Left forelimb (tissue), 1 donor: ENCODE results near the gene FUT3.
"Not testable (repeated sequence)": the region's sequence is repeated elsewhere in the genome, so short reads cannot be mapped to it uniquely, and the experiment has no call there.

Source experiments
- DNase-seq: peaks from one replicate; pipeline ENCODE4 v3.0.0-alpha.2; 2018; ENCODE audit warnings: low spot score

FUT3 gene

DNA sequence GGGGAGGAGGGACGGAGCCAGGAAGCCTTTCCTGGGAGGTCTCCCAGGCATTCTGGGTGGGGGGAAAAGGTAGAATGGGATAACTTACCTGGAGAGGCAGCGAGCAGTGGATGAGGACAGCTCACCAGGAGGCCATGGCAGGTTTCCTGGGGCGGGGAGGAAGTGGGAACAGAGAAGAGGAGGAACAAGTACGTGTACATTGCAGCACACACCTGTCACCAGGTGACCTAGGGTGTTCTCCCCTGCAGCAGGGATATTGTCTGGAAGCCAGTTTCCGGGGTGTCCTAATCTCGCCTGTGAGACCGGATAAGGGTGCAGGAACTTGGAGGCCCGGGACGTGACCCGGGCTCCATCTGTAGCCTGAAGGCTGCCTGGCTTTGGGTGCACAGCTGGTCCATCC is at the start of gene FUT3:
Gene FUT3 (minus strand): TSS at position 148 of the 400 bp plus-strand sequence.
- no peak for DNase-seq

DNA sequence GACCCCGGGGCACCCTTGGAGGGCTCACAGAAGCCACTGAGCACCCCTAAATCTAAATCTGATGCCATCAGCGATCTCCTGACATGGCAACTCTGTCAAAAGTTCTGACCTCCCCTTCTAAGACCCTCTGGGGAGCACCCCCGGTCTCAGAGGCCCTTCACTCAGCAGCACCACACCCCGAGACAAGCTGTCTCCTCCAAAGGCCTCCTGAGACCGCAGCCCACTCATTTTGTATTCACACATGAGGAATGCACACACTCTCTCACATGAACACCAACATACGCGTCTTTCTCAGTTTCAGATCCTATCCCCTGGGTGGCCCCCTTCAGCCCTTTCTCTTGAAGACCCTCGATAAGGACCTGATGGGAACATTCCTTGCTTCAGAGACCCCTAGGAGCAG is 49.7 kb upstream of the FUT3 start:
- DNase-seq = no peak

DNA sequence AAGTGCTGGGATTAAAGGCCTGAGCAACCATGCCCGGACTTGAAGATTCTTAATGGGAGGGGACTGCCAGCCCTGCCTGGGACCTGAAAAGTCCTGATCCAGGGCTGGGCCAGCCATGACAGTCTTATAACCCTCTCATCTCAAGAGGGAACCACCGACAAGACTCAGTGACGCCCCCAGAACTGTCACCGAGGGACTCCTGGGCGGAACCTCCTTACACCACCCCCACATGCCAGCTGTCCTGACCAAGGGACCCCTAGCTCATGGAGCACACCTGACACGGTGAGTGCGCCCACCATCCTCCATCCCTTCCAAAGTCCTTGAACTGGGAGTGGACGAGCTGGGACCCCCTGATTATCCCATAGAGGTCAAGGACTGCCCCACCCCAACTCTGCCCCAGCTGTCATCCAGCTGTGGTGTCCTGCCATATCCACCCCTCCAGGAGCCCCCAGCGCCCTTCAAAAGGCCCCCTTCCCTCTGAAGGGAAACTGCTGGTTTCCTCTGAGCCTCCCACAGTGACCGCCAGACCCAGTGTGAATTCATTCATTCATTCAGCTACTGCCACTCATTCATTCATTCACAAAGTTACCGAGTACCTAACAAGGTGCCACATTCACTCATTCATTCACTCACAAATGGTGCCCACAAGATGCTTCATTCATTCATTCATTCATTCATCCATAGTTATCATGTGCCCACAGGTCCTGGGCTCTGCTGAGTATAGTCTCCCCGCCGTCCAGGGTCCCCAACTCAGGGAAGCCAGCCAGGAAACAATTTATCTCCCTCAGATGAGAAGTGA is 48.7 kb upstream of the FUT3 start:
- DNase-seq = no peak

DNA sequence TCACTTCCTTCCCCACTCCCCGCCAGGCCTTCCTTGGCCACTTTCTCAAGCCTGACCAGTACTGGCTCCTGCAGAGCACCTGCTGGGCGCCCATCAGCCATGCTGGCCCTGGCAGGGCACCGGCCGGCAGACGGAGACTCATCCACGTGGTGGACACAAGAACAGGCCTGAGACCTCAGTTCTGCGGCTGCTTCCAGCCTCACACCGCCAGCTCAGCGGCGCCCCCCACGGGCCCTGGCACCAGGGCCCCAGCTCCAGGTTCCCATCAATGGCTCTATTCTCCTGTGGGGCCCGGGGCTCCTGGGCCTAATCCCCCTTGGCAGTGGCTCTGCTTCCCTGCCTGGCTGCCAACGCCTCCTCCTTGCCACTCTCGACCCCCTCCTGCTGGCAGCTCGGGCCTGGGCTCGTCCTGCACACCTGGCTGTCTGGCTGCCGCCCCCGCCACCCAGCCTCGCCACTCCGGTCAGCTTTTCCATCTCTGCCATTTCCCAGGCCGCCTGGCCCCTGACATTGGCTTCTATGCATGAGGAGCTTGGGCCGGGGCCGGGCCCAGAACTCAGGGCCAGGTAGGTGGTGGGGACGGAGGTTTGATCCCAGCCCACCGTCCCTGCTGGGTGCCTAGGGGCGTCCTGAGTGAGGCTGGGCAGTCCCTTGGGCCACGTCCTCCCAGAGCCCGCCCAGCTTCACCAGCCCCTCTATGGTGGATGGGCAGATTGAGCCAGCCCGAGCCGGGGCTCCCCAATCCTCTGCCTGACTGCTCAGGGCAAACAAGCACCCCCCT is 46.1 kb upstream of the FUT3 start:
- no peak for DNase-seq

GRCh38 chr19:5896365-5897076 is 45.3 kb upstream of the FUT3 start:
- DNase-seq = no peak

- DNase-seq = no peak
These were observed 44.6 kb upstream of the FUT3 start for GRCh38 chr19:5895890-5896289.

GRCh38 chr19:5895409-5895808 is 44.2 kb upstream of the FUT3 start:
- no peak for DNase-seq

DNA sequence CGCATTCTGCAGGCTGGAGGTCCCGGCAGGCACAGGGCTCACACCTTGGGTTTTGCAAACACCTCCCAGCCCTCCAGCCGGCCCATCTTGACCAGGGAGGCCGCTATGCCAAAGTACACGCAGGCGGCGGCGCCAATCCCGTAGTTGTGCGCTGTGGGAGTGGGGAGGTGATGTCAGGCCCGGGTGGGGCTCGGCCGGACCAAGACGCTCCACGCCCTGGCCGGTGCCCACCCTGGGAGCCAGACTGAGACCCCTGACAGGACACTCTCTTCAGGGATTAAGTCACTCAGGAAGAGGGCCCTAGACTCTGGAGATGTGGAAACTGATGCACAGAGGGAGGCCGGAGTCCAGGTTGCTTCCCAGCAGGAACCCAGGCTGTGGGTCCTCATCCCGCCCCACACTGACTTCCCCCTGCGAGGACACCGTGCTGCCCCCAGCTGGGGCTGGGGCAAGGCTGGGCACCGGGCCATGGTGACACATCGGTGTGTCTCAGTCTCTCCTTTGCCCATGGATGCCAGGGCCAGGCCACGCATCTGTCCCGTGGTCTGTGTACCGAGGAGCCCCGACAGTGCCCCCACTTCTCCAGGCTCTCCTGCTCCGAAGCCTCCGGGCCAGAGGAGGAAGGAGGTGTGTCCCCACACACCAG is 43.6 kb upstream of the FUT3 start:
- DNase-seq = no peak

DNA sequence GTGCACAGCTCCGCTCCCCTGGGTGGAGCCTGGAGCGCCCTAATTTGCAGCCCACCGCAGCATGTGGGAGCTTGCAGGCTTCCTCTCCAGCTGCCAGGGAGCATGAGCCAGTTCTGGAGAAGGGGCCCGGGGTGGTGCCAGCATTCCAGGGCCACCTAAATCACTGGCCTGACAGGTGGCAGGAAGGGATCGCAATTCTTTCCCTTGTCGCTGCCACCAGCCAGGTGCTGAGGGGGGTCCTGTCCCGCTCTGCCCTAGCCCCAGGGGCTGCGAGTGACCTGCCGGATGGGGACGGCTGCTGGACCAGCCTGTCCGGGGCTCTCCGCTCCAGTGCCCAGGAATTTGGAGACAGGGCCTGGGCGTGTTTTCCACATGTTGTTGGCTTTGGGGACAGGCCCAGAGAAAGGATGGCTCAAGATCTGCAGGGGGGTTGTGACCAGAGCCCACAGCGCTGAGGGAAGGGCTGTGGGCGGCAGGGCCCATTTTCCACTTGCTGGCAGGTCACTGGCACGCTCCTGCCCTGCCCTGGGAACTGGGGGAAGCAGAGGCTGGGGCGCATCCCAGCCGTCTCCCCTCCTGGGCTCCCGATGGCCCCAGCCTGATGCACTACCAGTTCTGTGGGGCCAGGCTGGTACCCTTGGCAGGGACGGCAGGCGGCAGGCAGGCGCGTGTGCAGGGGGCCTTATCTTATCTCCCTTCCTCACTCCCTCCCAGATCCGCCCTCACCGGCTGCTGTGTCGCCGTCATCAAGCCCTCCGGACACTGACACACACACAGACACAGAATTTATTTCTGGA is 42.9 kb upstream of the FUT3 start:
- no peak for DNase-seq

- no peak for DNase-seq
These were observed 42.2 kb upstream of the FUT3 start for GRCh38 chr19:5893296-5893903.

DNA sequence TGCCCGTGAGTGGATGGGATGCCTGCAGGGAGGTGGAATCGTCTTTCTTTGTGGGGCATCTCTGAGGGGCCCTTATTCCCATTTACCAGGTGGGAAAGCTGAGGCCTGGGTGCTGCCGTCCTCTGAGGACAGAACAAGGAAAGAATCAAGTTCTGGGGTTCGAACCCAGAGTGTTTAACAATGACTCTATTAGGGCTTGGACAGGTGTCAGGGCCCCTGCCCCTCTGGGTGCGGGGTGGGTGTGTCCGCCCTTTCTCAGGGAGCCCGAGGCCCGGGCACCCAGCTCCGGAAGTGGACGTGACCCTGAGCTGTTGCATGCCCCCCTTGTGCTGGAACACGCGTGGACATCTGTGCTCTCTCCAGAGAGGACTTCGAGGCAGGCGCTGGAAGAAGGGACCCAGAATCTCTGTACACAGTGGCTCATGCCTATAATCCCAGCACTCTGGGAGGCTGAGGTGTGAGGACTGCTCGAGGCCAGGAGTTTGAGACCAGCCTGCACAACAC is 41.6 kb upstream of the FUT3 start:
- DNase-seq = no peak

DNA sequence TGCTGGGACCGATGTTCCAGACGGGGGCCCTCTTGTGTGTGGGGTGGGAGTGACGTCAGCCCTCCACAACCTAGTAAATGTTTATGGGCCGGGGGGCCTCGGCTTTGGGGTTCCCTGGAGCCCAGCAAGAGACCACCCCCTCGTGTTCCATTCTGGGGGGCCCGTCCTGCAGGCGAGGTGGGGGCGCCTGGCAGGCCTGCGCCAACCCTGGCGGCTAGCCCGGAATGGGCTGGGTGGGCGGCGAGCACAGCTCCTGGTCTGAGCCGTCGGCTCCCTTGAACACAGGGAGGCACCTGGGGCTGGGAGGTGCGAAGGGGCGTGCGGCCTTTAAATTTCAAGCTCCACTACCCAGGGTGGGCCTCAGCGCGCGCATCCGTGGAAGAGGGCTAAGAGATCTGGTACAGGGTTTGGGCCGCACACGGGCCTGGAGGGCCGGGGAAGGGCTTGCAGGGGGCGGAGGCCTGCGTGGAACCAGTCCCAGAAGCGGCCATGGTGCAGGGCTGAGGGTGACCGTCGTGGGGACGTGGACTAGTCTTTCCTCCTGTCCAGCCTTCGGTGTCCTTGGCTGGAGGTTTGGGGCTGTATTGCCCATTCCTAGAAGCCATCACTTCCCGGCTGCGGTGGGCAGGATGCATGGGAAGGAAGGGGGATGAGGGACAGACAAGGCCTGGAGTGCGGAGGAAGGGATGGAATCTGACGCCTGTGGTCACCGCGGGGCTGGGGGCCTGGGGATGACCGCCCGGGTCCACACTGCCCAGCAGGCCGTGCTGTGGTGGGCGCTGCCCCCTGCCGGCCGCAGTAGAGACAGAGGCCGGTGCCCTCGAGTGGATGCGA is 40.9 kb upstream of the FUT3 start:
- no peak for DNase-seq

GRCh38 chr19:5891572-5891937 is 40.3 kb upstream of the FUT3 start:
- DNase-seq = no peak

GRCh38 chr19:5890099-5890498 is 38.9 kb upstream of the FUT3 start:
- DNase-seq = no peak

DNA sequence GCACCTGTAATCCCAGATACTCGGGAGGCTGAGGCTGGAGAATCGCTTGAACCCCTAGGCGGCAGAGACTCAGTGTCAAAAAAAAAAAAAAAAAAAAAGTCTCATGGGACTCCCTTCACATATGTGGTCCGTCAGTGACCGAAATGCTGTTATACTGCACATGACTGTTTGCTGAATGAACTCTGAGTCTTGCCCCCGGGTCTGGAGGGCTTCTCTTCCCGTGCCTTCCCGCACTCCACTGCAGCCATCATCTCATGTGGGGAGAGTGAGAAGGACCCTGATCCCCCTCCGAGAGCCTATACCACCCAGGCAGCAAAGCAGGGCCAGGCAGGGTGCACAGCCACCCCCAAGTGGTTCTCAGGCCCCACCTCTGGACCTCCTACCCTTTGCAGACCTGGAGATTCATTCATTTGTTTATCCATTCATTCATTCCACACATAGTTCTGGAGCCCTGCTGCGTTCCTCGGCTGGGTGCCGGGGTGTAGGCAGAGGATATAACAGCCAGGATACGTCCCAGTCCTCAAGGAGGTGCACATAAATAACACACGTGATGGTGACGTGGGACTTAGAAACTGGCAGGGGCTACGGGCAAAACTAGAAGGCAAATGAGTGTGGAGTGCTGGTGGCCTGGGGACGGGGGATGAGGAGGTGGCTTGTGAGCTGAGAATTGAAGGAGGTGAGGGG is 38.2 kb upstream of the FUT3 start:
- no peak for DNase-seq

DNA sequence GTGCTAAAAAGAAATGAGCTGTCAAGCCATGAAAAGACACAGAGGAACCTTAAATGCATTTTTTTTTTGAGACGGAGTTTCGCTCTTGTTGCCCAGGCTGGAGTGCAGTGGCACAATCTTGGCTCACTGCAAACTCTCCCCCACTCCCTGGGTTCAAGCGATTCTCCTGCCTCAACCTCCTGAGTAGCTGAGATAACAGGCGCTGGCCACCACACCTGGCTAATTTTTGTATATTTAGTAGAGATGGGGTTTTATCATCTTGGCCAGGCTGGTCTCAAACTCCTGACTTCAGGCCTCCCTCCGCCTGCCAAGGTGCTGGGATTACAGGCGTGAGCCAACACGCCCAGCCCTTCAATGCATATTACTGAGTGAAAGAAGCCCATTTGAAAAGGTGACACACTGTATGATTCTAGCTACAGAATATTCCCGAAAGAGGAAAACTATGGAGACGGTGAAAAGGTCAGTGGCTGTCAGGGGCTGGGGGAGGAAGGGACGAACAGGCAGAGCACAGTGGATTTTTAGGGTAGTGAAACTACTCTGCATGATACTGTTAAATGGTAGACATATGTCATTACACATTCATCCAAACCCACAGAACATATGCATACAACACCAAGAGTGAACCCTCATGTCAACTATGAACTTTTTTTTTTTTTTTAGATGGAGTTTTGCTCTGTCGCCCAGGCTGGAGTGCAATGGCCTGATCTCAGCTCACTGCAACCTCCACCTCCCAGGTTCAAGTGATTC is 33.0 kb upstream of the FUT3 start:
- DNase-seq = not testable (repeated sequence)

GRCh38 chr19:5883157-5883873 is 32.1 kb upstream of the FUT3 start:
- DNase-seq = not testable (repeated sequence)

DNA sequence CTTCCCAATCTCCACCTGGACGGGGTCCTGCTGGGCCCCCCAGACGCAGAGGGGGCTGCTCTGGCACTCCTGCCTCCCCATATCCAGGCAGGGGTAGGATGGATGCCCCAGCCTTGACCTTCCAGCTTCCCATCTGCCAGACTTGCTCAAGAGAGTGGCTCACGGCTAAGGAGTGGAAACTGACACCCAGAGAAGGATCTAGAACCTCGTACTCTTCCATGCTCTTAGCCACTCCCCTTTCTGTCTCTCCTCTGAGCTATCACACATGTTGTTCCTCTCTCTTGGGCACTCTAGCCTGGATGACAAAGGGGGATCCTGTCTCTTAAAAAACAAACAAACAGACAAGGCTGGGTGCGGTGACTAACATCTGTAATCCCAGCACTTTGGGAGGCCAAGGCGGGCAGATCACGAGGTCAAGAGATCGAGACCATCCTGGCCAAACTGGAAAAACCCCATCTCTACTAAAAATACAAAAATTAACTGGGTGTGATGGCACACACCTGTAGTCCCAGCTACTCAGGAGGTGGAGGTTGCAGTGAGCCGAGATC is 31.2 kb upstream of the FUT3 start:
- DNase-seq = no peak
